Duodenal mucosa (tissue), 2 donors: ENCODE data around the gene SH2D4B.
A peak's percentile ranks its signal among the peaks of the same experiment; 100 is the strongest.

Source experiments
- H3K27ac ChIP-seq: one replicate; pipeline ENCODE4 v1.7.0; 2013; ENCODE audit warnings: low read depth, low read length
- H3K27me3 ChIP-seq, 2 donors: one replicate each; pipeline ENCODE4 v1.7.0; 2013; ENCODE audit warnings: low read length in 2 of 2, control low read depth in 1 of 2; ENCODE audit not compliant: insufficient read depth in 2 of 2, control insufficient read depth in 1 of 2
- H3K36me3 ChIP-seq, 2 donors: one replicate each; pipeline ENCODE4 v1.7.0; 2013; ENCODE audit warnings: low read length in 2 of 2, control low read depth in 1 of 2; ENCODE audit not compliant: insufficient read depth in 2 of 2, control insufficient read depth in 1 of 2
- H3K4me1 ChIP-seq, 2 donors: one replicate each; pipeline ENCODE4 v1.7.0; 2013; ENCODE audit warnings: low read length in 2 of 2, control low read depth in 1 of 2; ENCODE audit not compliant: insufficient read depth in 2 of 2, control insufficient read depth in 1 of 2
- H3K4me3 ChIP-seq, 2 donors: one replicate each; pipeline ENCODE4 v1.7.0; 2013; ENCODE audit warnings: low read length in 2 of 2, low read depth in 1 of 2
- H3K9ac ChIP-seq, 2 donors: one replicate each; pipeline ENCODE4 v1.7.0; 2013; ENCODE audit warnings: low read length in 2 of 2, low read depth in 1 of 2
- H3K9me3 ChIP-seq, 2 donors: one replicate each; pipeline ENCODE4 v1.7.0; 2013; ENCODE audit warnings: low read length in 2 of 2, control low read depth in 1 of 2; ENCODE audit not compliant: control insufficient read depth in 1 of 2

Gene SH2D4B

DNA sequence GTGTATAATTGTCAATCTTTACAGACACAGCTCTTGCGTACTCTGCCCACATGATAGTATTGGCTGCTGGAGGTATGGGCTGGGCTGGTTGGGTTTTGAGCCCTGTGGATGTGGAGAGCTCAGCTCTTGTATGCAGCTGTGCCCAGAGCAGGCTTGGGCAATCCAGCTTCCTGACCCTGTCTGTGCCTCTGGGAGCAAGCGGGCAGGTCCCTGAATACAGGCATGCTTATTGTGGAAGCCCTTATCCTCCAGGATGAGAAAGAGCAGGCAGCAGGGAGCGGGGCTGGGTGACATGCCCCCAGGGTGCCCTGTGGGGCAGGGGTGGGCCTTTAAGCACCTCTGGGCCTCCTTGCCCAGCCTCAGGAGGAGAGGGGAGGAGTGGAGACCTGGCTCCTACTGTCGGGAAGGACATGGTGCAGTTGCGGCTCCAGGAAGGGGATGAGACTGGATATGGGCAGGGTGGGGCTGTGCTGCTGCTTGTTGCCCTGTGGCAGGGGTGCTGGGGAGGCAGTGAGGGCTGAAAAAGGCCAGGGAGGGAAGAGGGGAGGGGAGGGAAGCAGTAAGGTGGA is 32.7 kb upstream of the SH2D4B start:
- Histone ChIP-seq H3K36me3 (peaks cover 27 to 37% of the 10 kb centered on the region in 2 donors), H3K4me3 (peak overlapping the region in 1 of 2 donors; percentile 10), H3K27me3 (no peaks in the 10 kb centered on the region), H3K27ac (peak overlapping the region; percentile 47), H3K4me1 (peaks cover 43 to 48% of the 10 kb centered on the region in 2 donors), H3K9ac (peak overlapping the region; percentile 5 to 24), H3K9me3 (no peaks in the 10 kb centered on the region)

- Histone ChIP-seq H3K9ac (peak overlapping the region in 1 of 2 donors; percentile 24), H3K27me3 (no peaks in the 10 kb centered on the region), H3K4me3 (no peak overlapping the region), H3K36me3 (peaks cover 29 to 46% of the 10 kb centered on the region in 2 donors), H3K27ac (no peak overlapping the region), H3K9me3 (no peaks in the 10 kb centered on the region), H3K4me1 (peaks cover 41 to 42% of the 10 kb centered on the region in 2 donors)
Measured at GRCh38 chr10:80506189-80506575, 31.5 kb upstream of the SH2D4B start.

DNA sequence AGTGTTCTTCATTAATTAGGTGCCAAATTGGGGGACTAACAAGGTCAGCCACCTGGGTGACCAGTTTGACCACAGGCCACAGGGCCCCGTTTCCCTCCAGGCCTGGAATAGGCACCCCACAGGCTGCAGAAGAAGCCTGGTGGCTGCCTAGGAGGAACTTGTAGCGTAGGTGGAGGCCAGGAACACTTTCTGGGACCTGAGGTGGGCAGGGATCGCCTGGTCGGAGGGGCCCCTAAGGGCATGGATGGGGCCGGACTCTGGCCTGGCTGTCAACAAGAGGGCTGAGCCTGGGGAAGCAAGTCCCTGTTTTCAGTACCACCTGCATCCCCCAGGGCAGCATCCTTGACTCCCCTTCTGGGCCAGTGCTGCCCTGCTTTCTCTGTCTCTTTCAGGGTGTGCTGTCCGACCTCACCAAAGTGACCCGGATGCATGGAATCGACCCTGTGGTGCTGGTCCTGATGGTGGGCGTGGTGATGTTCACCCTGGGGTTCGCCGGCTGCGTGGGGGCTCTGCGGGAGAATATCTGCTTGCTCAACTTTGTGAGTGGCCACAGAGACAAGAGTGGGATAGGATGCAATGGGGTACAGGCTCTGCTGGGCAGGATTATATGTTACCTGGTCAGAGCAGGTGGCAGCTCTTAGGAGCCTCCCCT is 30.7 kb upstream of the SH2D4B start:
- no peak overlapping the region for H3K4me3 ChIP-seq
- H3K27me3 ChIP-seq = no peaks in the 10 kb centered on the region
- H3K27ac ChIP-seq = no peak overlapping the region
- H3K4me1 ChIP-seq = peaks cover 36 to 39% of the 10 kb centered on the region in 2 donors
- peaks cover 36 to 47% of the 10 kb centered on the region in 2 donors for H3K36me3 ChIP-seq
- H3K9ac ChIP-seq = no peak overlapping the region
- no peaks in the 10 kb centered on the region for H3K9me3 ChIP-seq

- Histone ChIP-seq H3K9ac (no peak overlapping the region), H3K4me1 (peaks cover 18 to 19% of the 10 kb centered on the region in 2 donors)
Measured at GRCh38 chr10:80509108-80509402, 28.6 kb upstream of the SH2D4B start.

GRCh38 chr10:80509403-80510161 is 28.1 kb upstream of the SH2D4B start:
- Histone ChIP-seq H3K27me3 (no peaks in the 10 kb centered on the region), H3K4me3 (no peak overlapping the region), H3K9me3 (no peaks in the 10 kb centered on the region), H3K4me1 (peaks cover 13 to 14% of the 10 kb centered on the region in 2 donors), H3K9ac (no peak overlapping the region), H3K36me3 (peaks cover 52 to 71% of the 10 kb centered on the region in 2 donors), H3K27ac (no peak overlapping the region)

More at GRCh38 chr10:80509108-80509402, 28.6 kb upstream of the SH2D4B start:
- H3K27me3 ChIP-seq = no peaks in the 10 kb centered on the region
- H3K27ac ChIP-seq = no peak overlapping the region
- no peaks in the 10 kb centered on the region for H3K9me3 ChIP-seq
- H3K36me3 ChIP-seq = peaks cover 47 to 65% of the 10 kb centered on the region in 2 donors
- H3K4me3 ChIP-seq = no peak overlapping the region

DNA sequence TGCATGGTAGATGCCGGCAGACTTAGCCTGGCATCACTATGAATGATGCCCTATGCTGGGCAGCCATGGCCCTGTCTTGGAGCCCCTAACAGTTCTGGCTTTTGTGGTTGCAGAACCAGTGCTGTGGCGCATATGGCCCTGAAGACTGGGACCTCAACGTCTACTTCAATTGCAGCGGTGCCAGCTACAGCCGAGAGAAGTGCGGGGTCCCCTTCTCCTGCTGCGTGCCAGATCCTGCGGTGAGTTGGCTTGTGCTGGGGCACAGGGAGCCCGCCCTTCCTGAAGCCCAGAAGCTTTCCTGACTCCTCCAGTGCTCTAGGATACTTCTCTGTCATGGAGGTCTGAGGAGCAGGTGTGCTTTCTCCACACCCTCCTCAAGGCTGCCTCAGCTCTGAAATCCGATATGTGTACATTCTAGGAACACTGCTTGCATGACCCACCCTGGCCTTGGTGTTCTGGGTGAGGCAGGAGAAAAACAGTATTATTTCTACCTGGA is 25.6 kb upstream of the SH2D4B start:
- no peak overlapping the region for H3K9ac ChIP-seq
- no peaks in the 10 kb centered on the region for H3K27me3 ChIP-seq
- no peak overlapping the region for H3K4me3 ChIP-seq
- H3K9me3 ChIP-seq = no peaks in the 10 kb centered on the region
- H3K27ac ChIP-seq = no peak overlapping the region
- no peaks in the 10 kb centered on the region for H3K4me1 ChIP-seq
- H3K36me3 ChIP-seq = peaks cover 69 to 90% of the 10 kb centered on the region in 2 donors

DNA sequence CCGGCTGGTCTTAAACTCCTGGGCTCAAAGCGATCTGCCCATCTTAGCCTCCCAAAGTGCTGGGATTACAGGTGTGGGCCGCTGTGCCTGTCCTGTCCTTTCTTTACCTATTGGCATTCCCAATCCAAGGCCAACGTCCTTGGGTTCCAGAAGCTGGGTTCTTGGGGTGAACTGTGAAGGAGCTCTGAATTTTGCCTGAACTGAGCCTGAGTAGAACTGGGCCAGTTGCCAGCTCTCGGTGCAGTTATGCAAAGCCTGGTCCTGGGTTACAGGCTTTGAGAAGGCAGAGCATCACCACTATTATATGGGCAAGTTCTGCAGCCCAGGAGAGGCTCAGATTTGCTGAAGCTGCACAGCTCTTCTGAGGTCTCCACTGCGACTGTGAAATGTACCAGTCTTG is 24.6 kb upstream of the SH2D4B start:
- no peaks in the 10 kb centered on the region for H3K9me3 ChIP-seq
- peaks cover 70 to 95% of the 10 kb centered on the region in 2 donors for H3K36me3 ChIP-seq
- H3K27me3 ChIP-seq = no peaks in the 10 kb centered on the region
- no peak overlapping the region for H3K27ac ChIP-seq
- H3K4me3 ChIP-seq = no peak overlapping the region
- no peak overlapping the region for H3K9ac ChIP-seq
- no peaks in the 10 kb centered on the region for H3K4me1 ChIP-seq

GRCh38 chr10:80515511-80515910 is 22.2 kb upstream of the SH2D4B start:
- H3K27ac ChIP-seq = no peak overlapping the region
- no peaks in the 10 kb centered on the region for H3K27me3 ChIP-seq
- no peak overlapping the region for H3K9ac ChIP-seq
- peaks cover 60 to 96% of the 10 kb centered on the region in 2 donors for H3K36me3 ChIP-seq
- H3K4me3 ChIP-seq = no peak overlapping the region
- H3K9me3 ChIP-seq = no peaks in the 10 kb centered on the region
- H3K4me1 ChIP-seq = peaks cover 0 to 3% of the 10 kb centered on the region in 2 donors

GRCh38 chr10:80515941-80516340 is 21.8 kb upstream of the SH2D4B start:
- H3K9ac ChIP-seq = no peak overlapping the region
- H3K27ac ChIP-seq = no peak overlapping the region
- peaks cover 0 to 3% of the 10 kb centered on the region in 2 donors for H3K4me1 ChIP-seq
- H3K9me3 ChIP-seq = no peaks in the 10 kb centered on the region
- H3K36me3 ChIP-seq = peaks cover 60 to 99% of the 10 kb centered on the region in 2 donors
- no peaks in the 10 kb centered on the region for H3K27me3 ChIP-seq
- H3K4me3 ChIP-seq = no peak overlapping the region

- Histone ChIP-seq H3K27ac (no peak overlapping the region), H3K9me3 (no peaks in the 10 kb centered on the region), H3K9ac (no peak overlapping the region), H3K27me3 (no peaks in the 10 kb centered on the region), H3K4me3 (no peak overlapping the region), H3K4me1 (peaks cover 0 to 3% of the 10 kb centered on the region in 2 donors), H3K36me3 (peaks cover 55 to 98% of the 10 kb centered on the region in 2 donors)
Measured at GRCh38 chr10:80516506-80517075, 21.1 kb upstream of the SH2D4B start.
